Esophagus muscularis mucosa (tissue), 3 donors: ENCODE data around the gene COPS8.

Source experiments
- POLR2A ChIP-seq: fragments of 450-650 bp; IDR thresholded peaks from one replicate; pipeline ENCODE4 v1.6.1; 2017; ENCODE audit warnings: antibody characterized with exemption, moderate library complexity, mild to moderate bottlenecking, low read depth
- POLR2AphosphoS5 ChIP-seq, 2 donors: sonication (generic); formaldehyde crosslinking; IDR thresholded peaks; one replicate each; pipeline ENCODE4 v1.6.1; 2017; ENCODE audit warnings: antibody characterized with exemption in 2 of 2
- TF ChIP-seq, protein P1 (sequence below), 3 experiments: fragments of 200-600 bp in 2 of 3; fragments of 450-650 bp in 1 of 3; sonication (generic) in 2 of 3; IDR thresholded peaks; one replicate each; pipeline ENCODE4 v1.5.1; 2017 to 2019; ENCODE audit warnings: antibody characterized with exemption in 3 of 3, mild to moderate bottlenecking in 2 of 3, moderate library complexity in 1 of 3

DNA sequence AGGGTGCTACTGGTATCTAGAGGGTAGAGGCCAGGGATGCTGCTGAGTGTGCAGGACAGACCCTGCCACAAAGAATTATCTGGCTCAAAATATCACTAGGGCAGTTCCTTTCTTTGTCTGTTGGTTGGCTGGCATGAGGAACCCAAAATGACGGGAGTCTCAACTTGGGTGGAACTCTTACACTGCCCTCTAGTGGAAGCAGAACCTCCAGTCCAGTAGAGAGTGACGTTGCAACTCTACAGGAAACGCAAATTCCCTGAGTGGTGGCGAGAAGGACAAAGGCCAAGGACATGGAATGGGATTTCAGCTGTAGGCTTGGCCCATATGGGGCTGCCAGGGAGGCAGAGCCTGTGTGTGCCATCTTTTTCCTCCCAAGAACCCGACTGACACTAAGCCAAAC is 47.1 kb downstream of the COPS8 start:
- TF ChIP-seq, protein P1, sequence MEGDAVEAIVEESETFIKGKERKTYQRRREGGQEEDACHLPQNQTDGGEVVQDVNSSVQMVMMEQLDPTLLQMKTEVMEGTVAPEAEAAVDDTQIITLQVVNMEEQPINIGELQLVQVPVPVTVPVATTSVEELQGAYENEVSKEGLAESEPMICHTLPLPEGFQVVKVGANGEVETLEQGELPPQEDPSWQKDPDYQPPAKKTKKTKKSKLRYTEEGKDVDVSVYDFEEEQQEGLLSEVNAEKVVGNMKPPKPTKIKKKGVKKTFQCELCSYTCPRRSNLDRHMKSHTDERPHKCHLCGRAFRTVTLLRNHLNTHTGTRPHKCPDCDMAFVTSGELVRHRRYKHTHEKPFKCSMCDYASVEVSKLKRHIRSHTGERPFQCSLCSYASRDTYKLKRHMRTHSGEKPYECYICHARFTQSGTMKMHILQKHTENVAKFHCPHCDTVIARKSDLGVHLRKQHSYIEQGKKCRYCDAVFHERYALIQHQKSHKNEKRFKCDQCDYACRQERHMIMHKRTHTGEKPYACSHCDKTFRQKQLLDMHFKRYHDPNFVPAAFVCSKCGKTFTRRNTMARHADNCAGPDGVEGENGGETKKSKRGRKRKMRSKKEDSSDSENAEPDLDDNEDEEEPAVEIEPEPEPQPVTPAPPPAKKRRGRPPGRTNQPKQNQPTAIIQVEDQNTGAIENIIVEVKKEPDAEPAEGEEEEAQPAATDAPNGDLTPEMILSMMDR (IDR thresholded peaks at IDR 0.05): peak in 1 of 3 experiments; percentile 27
- TF ChIP-seq POLR2A: no peak
- no peak for TF ChIP-seq POLR2AphosphoS5 (IDR thresholded peaks at IDR 0.05)
